Panc1 (cell line): ENCODE measurements around the gene C9orf78.

Source experiments
- POLR2AphosphoS5 ChIP-seq: IDR thresholded peaks from 2 replicates; pipeline ENCODE4 v1.6.1; 2012; ENCODE audit warnings: mild to moderate bottlenecking, low read depth, low read length, moderate library complexity
- TF ChIP-seq, protein P1 (sequence below): fragments of 450-650 bp; IDR thresholded peaks from 2 replicates; pipeline ENCODE4 v1.5.1; 2017; ENCODE audit warnings: mild to moderate bottlenecking

GRCh38 chr9:129835860-129836223 lies 767 bp upstream of the C9orf78 start:
- no peak for TF ChIP-seq POLR2AphosphoS5
- TF ChIP-seq, protein P1, sequence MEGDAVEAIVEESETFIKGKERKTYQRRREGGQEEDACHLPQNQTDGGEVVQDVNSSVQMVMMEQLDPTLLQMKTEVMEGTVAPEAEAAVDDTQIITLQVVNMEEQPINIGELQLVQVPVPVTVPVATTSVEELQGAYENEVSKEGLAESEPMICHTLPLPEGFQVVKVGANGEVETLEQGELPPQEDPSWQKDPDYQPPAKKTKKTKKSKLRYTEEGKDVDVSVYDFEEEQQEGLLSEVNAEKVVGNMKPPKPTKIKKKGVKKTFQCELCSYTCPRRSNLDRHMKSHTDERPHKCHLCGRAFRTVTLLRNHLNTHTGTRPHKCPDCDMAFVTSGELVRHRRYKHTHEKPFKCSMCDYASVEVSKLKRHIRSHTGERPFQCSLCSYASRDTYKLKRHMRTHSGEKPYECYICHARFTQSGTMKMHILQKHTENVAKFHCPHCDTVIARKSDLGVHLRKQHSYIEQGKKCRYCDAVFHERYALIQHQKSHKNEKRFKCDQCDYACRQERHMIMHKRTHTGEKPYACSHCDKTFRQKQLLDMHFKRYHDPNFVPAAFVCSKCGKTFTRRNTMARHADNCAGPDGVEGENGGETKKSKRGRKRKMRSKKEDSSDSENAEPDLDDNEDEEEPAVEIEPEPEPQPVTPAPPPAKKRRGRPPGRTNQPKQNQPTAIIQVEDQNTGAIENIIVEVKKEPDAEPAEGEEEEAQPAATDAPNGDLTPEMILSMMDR, result no peak
